ENCODE data around the gene PDCD11. TPM values are rescaled to one million over a fixed set of nuclear protein-coding genes. Genes with fewer than 3 reads are reported as not detected.
A peak's percentile ranks its signal among the peaks of the same experiment; 100 is the strongest.
"Not testable (repeated sequence)": the region's sequence is repeated elsewhere in the genome, so short reads cannot be mapped to it uniquely, and the experiment has no call there.

Gene PDCD11
- total RNA-seq, 1 experiment from 2014 or later = 60.6 TPM

DNA sequence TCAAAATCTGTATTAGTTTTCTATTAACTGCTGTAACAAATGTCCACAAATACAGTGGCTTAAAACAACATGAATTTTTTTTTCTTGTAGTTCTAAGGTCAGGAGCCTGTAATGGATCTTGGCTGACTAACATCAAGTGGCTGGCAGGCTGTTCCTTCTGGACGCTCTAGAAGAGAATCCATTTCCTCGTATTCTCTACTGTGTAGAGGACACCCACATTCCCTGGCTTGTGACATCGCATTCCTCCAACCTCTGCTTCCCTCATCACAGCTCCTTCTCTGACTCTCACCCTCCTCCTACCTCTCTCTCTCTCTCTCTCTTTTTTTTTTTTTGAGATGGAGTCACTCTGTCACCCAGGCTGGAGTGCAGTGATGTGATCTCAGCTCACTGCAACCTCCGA, 67.1 kb downstream of the PDCD11 start:
- in situ Hi-C loops (cut with HindIII; ENCODE audit: low sequenced_read_pairs) = no loop called here

DNA sequence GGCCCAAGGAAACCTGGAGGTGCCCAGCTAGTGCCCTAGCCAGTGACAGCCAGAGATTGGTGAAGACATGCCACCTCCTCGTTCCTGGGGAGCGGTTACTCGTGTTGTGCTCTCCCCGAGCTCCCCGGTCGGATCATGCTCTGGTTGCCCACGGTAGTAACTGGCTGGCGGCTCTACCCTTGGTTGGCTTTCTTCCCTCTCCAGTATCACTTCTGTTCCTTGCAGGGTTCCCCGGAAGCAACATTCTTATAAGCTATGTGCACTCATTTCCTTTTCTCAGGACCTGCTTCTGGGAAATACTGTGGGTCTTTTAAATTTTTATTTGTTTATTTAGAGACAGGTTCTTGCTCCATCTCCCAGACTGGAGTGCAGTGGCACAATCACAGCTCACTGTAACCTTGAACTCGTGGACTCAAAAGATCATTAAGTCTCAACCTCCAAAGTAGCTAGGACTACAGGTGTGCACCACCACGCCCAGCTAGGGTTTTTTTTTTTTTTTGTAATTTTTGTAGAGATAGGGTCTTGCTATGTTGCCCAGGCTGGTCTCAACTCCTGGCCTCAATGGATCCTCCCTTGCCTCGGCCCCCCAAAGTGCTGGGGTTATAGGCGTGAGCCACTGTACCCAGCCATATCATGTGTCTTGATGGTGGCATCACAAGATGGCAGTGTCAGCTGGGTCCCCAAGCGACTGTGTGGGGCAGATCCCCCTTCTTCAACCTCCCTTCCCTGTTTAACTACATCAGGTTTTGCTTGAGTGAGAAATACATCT, 69.2 kb downstream of the PDCD11 start:
- no peak for DNase-seq (ENCODE audit: low spot score)
- in situ Hi-C loops (cut with HindIII; ENCODE audit: low sequenced_read_pairs) = no loop called here

More for the DNA sequence above, 67.1 kb downstream of the PDCD11 start:
- DNase-seq (ENCODE audit: low spot score) = no peak

DNA sequence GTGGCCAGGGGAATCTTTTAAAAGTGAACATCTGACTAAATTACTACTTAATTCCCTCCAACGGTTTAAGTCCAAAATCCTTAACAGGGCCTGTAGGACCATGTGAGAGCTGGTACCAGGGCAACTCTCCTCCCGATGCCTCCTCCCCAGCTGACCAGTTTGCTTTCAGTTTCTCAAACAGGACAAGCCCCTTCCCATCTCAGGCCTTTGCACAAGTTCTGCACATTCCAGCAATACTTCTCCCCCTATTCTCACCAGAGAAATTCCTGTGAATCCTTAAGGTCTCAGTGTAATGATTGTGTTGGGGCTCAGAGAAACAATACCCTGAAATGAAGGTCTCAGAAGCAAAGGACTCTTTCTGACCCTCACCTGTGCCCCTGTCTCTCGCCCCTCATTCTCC, 70.3 kb downstream of the PDCD11 start:
- in situ Hi-C loops (cut with HindIII; ENCODE audit: low sequenced_read_pairs) = no loop called here

DNA sequence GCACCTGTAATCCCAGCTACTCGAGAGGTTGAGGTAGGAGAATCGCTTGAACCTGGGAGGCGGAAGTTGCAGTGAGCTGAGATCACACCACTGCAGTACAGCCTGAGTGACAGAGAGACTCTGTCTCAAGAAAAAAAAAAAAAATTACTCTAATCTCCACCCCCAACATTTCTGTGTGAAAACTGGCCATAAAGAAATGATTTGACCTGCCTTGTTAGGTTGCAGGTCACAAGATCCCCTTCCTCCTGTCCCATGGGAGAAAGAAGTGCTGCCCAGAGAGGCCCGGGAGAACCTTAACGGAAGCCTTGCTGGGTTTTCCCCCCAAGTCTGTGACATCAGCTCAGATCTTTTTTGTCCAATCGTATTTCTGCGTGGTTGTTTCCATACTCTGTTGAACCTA, 71.0 kb downstream of the PDCD11 start:
- no peak for DNase-seq (ENCODE audit: low spot score)
- in situ Hi-C loops (cut with HindIII; ENCODE audit: low sequenced_read_pairs) = no loop called here

More for the DNA sequence above, 70.3 kb downstream of the PDCD11 start:
- no peak for DNase-seq (ENCODE audit: low spot score)

DNA sequence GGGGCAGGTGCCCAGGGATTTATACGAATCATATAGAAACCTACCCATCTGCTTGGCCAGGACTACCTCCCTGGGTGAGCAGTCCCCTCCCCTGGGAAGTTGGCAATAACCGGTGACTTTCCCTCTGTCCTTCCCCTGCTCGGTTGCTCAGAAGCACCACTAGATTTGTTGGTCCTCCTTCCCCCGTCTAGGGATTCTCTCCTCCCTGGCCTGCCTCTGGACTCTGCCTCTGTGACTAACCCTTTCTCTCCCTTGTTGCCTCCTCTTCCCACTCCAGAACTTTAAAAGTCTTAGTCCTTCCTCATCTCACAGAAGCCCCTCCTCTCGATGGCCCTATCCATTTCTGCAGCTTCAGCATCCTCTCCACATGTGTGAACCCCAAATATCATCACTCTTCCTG, 72.8 kb downstream of the PDCD11 start:
- no peak for DNase-seq (ENCODE audit: low spot score)
- in situ Hi-C loops (cut with HindIII; ENCODE audit: low sequenced_read_pairs) = no loop called here

DNA sequence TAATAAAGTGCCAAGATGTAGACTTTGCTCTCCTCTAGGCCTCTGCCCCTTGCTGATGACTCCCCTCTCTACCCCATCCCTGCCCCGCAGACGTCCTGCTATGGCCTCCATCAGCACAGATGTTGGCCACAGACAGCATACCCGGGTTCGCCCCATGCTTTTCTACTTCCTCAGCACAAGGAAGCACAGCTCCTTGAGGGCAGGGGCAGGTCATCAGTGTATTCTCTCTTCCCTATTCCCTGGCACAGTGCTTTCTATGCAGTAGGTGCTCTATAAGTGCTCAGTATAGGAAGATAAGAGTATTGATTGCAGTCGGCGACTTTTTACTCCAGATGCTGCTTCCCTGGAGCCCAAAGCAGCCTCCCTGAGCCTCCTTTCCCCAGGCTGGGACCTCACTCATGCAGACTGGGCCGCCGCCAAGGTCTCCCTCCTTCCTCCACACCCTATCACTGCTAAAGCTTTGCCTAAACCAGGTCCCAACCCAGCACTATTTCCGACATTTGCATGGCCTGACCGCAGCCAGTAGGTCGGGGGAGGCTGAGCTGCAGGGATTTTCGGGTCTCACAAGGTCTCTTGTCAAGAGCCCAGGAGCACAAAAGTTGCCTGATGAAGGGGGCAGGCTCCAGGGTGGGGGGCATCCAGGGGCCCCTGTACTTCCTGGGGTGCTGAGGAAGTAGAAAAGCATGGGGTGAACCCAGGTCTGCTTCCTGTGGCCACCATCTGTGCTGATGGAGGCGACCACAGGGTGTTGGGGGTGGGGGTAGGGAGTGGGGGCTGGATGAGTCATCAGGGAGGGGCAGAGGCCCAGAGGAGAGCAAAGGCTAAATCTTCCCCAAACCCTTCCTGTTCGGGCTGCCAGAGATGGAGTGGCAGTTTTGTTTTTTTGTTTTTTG, 74.6 kb downstream of the PDCD11 start:
- DNase-seq (ENCODE audit: low spot score) = no peak
- in situ Hi-C loops (cut with HindIII; ENCODE audit: low sequenced_read_pairs) = no loop called here

DNA sequence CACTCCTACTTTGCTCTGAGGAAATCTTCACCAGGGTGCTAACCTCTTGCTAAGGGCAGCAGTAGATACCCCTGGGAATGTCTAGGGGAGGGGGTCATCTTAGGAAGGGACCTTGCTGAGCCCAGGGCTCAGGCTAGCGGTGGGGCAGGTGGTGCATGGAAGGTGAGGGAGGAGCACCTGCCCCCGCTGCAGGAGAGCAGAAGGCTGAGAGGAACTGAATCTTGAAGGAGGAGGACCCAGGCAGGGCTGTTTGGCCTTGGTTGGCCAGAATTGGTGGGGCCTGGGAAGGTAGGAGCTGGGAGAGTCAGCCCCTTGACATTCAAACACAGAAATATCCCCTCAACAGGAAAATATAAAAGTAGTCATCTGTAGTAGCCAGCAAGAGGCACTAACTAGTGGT, 75.6 kb downstream of the PDCD11 start:
- in situ Hi-C loops (cut with HindIII; ENCODE audit: low sequenced_read_pairs) = no loop called here
- DNase-seq (ENCODE audit: low spot score) = no peak

DNA sequence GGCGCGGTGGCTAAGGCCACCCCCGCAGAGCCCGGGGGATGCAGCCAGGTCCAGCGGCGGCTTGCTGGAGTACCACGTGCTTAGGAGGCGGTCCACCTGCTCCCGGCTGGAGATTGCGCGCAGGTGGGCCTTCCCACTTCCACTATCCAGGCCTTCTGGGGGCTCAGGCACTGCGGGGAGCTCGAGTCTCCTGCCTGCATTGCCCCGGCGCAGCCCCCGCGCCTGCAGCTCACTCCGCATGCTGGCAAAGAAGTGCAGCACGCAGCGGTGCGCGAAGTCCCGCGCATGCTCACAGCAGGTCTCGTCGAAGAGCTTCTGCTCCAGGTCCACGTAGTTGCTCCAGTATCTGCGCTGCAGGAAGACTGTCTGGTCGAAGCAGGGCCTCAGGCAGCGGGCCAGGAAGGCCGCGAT, 76.8 kb downstream of the PDCD11 start:
- peak; percentile 34 for DNase-seq (ENCODE audit: low spot score)
- in situ Hi-C loops (cut with HindIII; ENCODE audit: low sequenced_read_pairs) = no loop called here

DNA sequence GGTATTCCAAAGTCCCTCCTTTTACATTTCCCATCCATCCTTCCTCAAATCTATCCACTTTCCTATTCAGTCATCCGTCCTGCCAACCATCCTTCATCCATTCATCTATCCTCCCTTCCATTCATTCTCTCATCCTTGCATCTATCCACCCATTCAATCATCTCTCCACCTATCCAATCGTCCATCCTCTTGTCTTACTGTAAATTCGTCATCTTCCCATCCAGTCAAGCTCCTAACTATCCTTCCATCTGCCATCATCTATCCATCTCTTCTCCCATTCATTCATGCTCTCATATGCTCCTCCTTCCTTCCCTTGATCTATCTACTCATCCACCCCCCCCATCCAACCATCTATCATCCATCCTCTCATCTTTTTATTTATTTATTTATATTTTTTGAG, 77.7 kb downstream of the PDCD11 start:
- no peak for DNase-seq (ENCODE audit: low spot score)
- in situ Hi-C loops (cut with HindIII; ENCODE audit: low sequenced_read_pairs) = no loop called here

DNA sequence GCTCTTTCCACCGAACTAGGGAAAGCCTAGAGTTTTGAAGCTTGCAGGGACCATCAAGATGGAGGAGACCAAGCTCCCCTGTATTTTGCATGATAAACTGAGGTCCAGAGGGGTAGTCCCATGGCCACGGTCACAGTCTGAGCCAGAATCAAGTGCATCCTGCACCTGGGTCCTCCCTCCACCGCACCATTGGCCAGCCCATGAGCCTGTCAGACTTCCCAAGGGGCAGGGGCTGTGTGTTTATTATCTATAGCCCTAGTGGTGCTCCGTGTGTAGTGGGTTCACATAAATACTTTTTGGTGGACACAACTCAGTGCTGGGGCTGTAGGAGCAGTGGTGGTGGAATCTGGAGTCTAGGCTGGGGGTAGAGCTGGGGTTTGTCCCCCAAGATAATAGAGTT, 79.0 kb downstream of the PDCD11 start:
- DNase-seq (ENCODE audit: low spot score) = no peak
- in situ Hi-C loops (cut with HindIII; ENCODE audit: low sequenced_read_pairs) = no loop called here

DNA sequence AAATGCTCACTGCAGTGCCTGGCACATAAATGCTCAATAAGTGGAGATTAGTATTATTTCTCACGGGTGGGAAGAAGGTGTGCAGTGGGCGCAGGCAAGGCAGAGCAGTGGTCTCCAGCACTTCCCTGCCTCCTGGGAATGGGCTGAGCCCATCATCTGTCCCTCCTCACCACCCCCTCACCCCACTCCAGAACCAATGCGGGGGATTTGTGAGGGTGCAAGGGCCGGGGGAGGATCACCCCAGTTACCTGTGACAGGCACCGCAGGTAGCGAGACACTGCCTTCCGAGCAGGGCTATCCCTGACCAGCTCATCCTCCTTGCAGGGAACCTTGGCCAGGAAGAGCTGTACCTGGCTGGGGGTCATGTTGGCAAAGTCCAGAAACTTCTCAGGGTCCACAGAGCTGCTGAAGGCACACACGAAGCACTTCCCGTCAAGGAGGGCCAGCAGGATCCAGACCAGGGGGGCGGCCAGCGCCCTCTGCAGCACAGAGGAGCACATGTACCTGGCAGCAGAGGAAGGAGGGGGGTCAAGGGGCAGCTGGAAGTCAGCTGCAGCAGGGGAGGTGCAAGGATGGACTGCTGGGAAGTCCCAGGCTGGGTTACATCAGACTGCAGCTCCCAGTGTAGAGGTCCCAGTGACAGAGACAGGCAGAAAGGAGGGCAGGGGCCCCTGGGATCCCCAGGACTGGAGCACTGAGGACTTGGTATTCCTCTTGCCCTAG, 79.8 kb downstream of the PDCD11 start:
- no peak for DNase-seq (ENCODE audit: low spot score)

DNA sequence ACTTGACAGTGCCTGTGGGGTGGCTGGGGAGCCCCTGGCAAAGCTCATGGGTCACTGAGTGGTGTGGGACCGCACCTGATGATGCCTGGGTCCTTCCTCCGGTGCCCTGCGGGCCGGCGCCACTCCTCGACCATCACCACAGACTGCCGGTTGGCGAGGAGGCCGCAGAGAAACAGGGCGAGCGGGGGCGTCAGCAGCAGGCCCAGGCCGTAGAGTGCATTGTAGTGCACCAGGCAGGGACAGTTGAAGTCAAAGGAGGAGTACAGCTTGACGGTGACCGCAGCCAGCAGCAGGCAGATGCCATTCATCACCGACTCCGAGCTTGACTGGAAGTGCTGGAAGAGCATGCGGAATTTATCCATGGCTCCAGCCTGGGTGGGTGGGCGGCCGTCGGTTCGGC, 82.2 kb downstream of the PDCD11 start:
- in situ Hi-C loops (cut with HindIII; ENCODE audit: low sequenced_read_pairs) = no loop called here
- no peak for DNase-seq (ENCODE audit: low spot score)

More for the DNA sequence above, 79.8 kb downstream of the PDCD11 start:
- in situ Hi-C loops (cut with HindIII; ENCODE audit: low sequenced_read_pairs) = no loop called here

DNA sequence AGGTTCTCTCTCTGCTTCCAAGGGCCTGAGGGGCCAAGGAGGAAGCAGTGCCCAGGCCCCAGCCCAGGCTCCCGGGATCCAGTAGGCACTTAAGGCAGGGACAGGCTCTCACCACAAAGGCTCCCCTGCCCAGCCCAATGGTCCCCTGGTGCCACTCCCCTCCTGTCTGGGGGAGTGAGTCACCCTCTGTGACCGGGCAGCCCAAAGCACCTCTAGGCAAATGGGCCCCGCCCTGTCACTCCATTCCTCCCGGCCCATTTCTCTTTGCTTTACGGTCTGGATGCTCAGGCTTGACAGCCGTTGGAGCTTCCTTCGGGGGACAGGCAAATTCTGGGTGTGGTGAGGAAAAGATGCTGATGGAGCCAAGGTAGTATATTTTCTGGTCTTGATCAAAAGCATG, 82.7 kb downstream of the PDCD11 start, which contains the start of gene CALHM3:
Gene CALHM3, minus strand, starts transcription at position 106 of the 400 bp plus-strand sequence. CDS start 208 bp downstream, outside the sequence.
- in situ Hi-C loops (cut with HindIII; ENCODE audit: low sequenced_read_pairs) = no loop called here
- no peak for DNase-seq (ENCODE audit: low spot score)

DNA sequence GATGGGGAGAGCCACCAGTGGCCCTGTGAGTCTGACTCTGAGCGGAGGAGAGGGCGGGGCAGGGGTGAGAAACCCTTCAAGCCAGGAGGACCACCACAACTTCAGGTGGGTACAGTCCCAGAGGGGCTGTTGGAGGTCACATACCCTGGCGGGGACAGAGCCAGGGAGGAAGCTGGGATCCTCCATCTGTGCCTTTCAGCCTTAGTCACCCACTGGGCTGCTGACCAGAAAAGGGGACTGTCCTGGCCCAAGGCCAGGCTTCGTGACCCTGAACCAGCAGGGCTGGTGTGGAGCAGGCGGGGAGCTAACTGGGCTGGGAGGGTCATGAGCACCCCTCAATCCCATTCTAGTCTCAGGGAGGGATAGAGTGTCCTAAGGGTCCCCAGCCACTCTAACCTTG, 84.1 kb downstream of the PDCD11 start:
- in situ Hi-C loops (cut with HindIII; ENCODE audit: low sequenced_read_pairs) = no loop called here
- no peak for DNase-seq (ENCODE audit: low spot score)

DNA sequence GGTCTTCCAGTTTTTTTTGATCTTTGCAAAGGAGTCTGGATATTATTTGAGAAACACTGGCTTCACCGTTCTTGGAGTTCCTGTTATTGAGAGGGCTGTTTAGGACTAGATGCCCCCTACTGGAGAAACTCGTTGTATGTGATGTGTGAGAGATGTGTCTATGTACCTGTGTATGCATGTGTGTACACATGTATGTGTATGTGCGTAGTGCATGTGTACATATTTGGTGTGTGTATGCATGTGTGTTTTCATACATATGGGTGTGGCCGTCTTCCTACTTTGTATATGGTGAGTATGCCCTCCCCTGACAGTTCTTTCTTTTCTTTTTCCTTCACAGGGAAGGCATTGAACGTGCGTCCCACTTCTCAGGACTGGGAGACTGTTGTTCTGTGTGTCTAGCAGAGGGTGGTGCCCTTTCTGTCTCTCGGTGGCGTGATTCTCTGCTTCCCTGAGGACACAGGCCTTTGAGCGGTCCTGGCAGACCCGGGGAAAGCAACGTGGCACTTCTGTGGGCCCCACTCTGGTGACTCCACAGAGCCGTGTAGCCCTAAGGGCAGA, 85.6 kb downstream of the PDCD11 start:
- peak; percentile 72 for DNase-seq (ENCODE audit: low spot score)
- in situ Hi-C loops (cut with HindIII; ENCODE audit: low sequenced_read_pairs) = no loop called here

DNA sequence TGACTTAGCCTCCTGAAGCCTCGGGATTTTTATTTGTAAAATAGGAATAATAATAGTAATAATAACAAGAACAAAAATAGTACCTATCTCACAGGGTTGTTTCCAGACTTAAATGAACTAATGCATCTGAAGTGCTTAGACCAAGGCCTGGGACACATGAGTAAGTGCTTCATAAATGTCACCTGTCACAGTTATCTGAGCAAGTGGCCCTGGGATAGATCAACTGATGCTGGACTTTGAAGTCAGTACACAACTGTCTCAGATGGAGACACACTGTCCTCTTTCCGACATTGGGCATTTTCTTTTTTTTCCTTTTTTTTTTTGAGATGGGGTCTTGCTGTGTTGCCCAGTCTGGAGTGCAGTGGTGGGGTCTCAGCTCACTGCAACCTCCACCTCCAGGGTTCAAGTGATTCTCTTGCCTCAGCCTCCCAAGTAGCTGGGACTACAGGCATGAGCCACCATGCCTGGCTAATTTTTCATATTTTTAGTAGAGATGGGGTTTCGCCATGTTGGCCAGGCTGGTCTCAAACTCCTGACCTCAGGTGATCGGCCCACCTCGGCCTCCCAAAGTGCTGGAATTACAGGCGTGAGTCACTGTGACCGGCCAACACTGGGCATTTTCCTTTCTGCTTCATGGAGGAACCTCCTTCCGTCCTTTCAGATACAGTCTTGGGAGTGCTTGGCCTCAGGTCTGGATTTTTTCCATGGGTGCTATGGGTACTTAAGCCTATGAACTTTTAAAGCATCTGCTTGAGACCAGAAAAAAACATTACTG, 90.4 kb downstream of the PDCD11 start:
- in situ Hi-C loops (cut with HindIII; ENCODE audit: low sequenced_read_pairs); DNase-seq (ENCODE audit: low spot score): not testable (repeated sequence)

DNA sequence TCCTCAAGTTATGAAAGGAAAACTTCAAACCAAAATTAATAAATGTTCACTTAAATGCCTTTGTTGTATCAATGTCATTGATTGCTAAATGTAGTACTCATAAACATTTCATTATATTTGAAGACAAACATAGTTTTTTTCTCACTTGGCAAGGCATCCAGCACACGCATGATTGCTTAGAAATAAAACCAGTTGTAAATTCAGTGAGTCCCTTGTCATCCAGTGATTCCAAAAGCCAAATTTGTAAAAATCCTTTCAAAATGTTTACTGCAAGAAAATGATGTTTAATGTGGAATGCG, 90.9 kb downstream of the PDCD11 start:
- in situ Hi-C loops (cut with HindIII; ENCODE audit: low sequenced_read_pairs) = no loop called here
- DNase-seq (ENCODE audit: low spot score) = no peak

DNA sequence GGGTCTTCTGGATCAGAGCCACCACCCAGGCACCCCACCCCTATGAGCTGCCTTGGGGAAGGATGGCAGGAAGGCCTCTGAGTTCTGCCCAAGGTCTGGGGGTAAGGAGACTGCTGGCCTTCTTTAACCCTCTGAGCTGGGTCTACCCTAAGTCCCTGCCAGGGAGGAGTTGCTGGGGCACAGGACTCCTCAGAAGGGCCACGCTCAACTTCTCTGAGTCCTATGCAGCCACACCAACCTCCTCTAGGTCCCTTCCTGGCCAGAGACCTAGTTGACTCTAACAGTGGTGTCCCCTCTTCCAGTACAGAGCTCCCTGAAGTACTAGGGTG, 94.5 kb downstream of the PDCD11 start:
- in situ Hi-C loops (cut with HindIII; ENCODE audit: low sequenced_read_pairs) = loop anchor here (5.0 kb wide), 1 partner anchor 39 kb away; the partner anchor contains the start of gene CALHM2
- no peak for DNase-seq (ENCODE audit: low spot score)

Measured in G401 (cell line).